Ovary (tissue), 9 donors: ENCODE results near the gene PARVA. TPM values are rescaled to one million over a fixed set of nuclear protein-coding genes. Genes with fewer than 3 reads are reported as not detected.

Experiments
- DNase-seq, 5 donors: peaks; one replicate each; pipeline ENCODE4 v3.0.0-alpha.2; 2019 to 2020
- H3K27ac ChIP-seq, 2 donors: fragments of 200-600 bp; one replicate each; pipeline versions ENCODE4 v1.5.1 to v1.8.0; 2019 to 2022
- H3K27me3 ChIP-seq: fragments of 200-600 bp; one replicate; pipeline ENCODE4 v1.8.0; 2022
- H3K36me3 ChIP-seq: fragments of 200-600 bp; sonication (generic); one replicate; pipeline ENCODE4 v1.5.1; 2019
- H3K4me1 ChIP-seq: one replicate; pipeline ENCODE4 v1.8.1; 2013; ENCODE audit warnings: mild to moderate bottlenecking, moderate library complexity; ENCODE audit not compliant: insufficient read depth
- H3K4me3 ChIP-seq: fragments of 200-600 bp; sonication (generic); one replicate; pipeline ENCODE4 v1.5.1; 2017
- H3K9me3 ChIP-seq, 2 donors: fragments of 200-600 bp in 1 of 2; sonication (generic) in 1 of 2; one replicate each; pipeline versions ENCODE4 v1.5.1 to v1.8.1; 2013 to 2019; ENCODE audit warnings: mild to moderate bottlenecking in 1 of 2, moderate library complexity in 1 of 2
- EP300 ChIP-seq: sonication (generic); formaldehyde crosslinking; IDR thresholded peaks from one replicate; pipeline ENCODE4 v1.6.1; 2017; ENCODE audit warnings: antibody characterized with exemption
- POLR2A ChIP-seq: fragments of 450-650 bp; IDR thresholded peaks from one replicate; pipeline ENCODE4 v1.6.1; 2017; ENCODE audit warnings: antibody characterized with exemption, mild to moderate bottlenecking, moderate library complexity
- WGBS, 3 donors: extraction: QIAGEN DNeasy Blood & Tissue Kit in 1 of 3; methylation state at CpG; one replicate each; pipeline versions ENCODE4 v1.1.5 to v1.1.7; 2013 to 2017; 5-methylcytosine and 5-hydroxymethylcytosine counted together
- intact Hi-C, 4 donors: fragments of 100-400 bp; cut with DNase I; formaldehyde crosslinking; loops; one replicate each; pipeline versions ENCODE4 v1.11.0 to v1.15.1; 2022 to 2023
- polyA plus RNA-seq, 2 donors: library from polyadenylated mRNA; stranded (reverse); fragments of 200-250 nt in 1 of 2; fragments of 350-450 nt in 1 of 2; fragmentation: Illumina TruSeq in 1 of 2; extraction: RNeasy Lipid Tissue Mini Kit (QIAGEN cat#74804) in 1 of 2; gene quantifications; one replicate each; pipeline ENCODE4 v1.2.3, GENCODE V29; 2013 to 2014
- total RNA-seq, 7 donors: library from RNA; depleted of rRNA in 2 of 7; stranded (reverse); fragments of >200 nt in 2 of 7; fragmentation: NEBNext Ultra II Directional in 3 of 7; extraction: Animal tissue kit (Norgen Biotek cat#: 25700) in 3 of 7; gene quantifications; one replicate each; pipeline versions ENCODE4 v1.1.0 to v1.2.4, GENCODE V29; 2016 to 2023
- TF ChIP-seq, protein P1 (sequence below), 3 donors: fragments of 450-650 bp in 2 of 3; fragments of 200-600 bp in 1 of 3; IDR thresholded peaks; one replicate each; pipeline versions ENCODE4 v1.5.1 to v1.8.0; 2016 to 2022; ENCODE audit warnings: antibody characterized with exemption in 3 of 3, mild to moderate bottlenecking in 1 of 3
- donor health status: DM: no; HTN: no; CAD: no; lungs with moderate emphysema.
- donor health status: DM: no; HTN: no; CAD: no.
- donor health status: Bipolar disorder and iron deficiency.
- donor health status: DM: yes; HTN: yes; CAD: no.
- donor health status: DM: no; HTN: no; CAD: no.
- donor health status: DM: yes; HTN: yes; CAD: no.

Gene PARVA
- total and polyA plus RNA-seq, 9 donors: 28.4 to 126 (median 89.8) TPM

DNA sequence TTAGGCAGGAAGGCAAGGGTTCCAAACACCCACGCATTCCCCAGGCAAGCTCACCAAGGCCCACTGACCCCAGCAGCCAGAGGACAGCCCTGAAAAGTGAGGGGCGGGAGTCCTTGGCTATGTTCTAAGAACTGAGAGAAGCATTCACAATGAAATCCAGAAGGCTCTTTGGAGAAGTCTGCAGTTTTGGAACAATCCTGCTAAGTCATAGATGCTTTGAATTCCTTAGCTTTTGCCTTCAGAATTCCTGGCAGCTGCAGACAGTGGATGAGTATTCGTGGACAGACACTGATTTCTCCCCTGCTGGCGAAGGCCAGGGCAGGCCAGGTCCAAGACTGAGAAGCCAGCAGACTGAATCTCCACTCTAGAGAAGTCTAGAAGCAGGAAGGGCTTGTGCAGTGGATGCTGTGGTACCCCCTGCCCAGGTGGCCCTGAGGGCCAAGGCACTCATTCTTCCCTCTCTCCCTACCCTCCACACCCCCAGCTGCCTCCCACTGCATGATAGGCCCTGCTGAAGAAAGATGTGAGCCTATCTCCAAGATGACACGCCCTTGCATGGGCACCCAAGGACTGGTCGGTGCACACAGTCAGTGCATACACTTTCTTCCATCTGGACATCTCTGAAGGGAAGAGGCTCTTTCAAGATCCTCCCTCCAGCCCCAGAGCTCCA is 163.7 kb downstream of the PARVA start:
- Histone ChIP-seq H3K36me3 (no peaks in the 10 kb centered on the region), H3K27me3 (no peaks in the 10 kb centered on the region), H3K4me1 (peaks cover 15% of the 10 kb centered on the region), H3K27ac (no peak overlapping the region), H3K4me3 (no peak overlapping the region), H3K9me3 (no peaks in the 10 kb centered on the region)
- intact Hi-C loops: no loop called here
- no peak for TF ChIP-seq EP300
- TF ChIP-seq POLR2A: no peak
- TF ChIP-seq, protein P1, sequence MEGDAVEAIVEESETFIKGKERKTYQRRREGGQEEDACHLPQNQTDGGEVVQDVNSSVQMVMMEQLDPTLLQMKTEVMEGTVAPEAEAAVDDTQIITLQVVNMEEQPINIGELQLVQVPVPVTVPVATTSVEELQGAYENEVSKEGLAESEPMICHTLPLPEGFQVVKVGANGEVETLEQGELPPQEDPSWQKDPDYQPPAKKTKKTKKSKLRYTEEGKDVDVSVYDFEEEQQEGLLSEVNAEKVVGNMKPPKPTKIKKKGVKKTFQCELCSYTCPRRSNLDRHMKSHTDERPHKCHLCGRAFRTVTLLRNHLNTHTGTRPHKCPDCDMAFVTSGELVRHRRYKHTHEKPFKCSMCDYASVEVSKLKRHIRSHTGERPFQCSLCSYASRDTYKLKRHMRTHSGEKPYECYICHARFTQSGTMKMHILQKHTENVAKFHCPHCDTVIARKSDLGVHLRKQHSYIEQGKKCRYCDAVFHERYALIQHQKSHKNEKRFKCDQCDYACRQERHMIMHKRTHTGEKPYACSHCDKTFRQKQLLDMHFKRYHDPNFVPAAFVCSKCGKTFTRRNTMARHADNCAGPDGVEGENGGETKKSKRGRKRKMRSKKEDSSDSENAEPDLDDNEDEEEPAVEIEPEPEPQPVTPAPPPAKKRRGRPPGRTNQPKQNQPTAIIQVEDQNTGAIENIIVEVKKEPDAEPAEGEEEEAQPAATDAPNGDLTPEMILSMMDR (IDR thresholded peaks at IDR 0.05): no peak
- WGBS, 3 donors: 23 to 31% (median 25%) methylated on average over 6 of the region's 6 CpGs
- peak in 3 of 5 donors; percentile 45 to 53 (median 45) for DNase-seq

DNA sequence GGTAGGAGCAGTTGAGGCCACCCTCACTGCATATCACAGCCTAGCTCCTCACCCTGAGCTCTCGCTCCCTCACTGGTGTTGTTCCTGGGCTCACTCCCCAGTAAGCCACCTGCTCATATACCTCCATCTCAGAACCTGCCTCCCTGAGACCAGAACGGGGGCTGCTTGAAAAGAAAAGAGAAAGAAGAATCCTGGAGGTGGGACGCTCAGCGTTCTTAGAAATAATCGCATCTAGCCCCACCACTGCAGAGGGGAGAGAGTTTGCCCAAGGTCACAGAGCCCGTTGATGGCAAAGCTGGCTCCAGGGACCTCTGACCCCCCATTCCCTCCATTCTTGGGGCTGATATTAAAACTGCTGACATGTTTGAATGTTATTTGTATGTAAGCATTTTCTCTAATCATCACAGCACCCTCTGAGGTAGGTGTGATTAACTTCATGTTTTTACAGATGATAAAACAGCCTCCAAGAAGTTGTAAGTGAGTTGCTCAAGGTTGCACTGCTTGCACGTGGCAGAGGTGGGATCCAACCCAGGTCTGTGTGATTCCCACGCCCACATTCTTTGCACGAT is 164.3 kb downstream of the PARVA start:
- Histone ChIP-seq H3K27me3 (no peaks in the 10 kb centered on the region), H3K36me3 (no peaks in the 10 kb centered on the region), H3K27ac (no peak overlapping the region), H3K9me3 (no peaks in the 10 kb centered on the region), H3K4me1 (peaks cover 14% of the 10 kb centered on the region), H3K4me3 (no peak overlapping the region)
- DNase-seq: no peak
- TF ChIP-seq POLR2A (no peak), EP300 (no peak)
- intact Hi-C loops: no loop called here
- WGBS, 3 donors: 57 to 61% (median 60%) methylated on average over 9 of the region's 9 CpGs

DNA sequence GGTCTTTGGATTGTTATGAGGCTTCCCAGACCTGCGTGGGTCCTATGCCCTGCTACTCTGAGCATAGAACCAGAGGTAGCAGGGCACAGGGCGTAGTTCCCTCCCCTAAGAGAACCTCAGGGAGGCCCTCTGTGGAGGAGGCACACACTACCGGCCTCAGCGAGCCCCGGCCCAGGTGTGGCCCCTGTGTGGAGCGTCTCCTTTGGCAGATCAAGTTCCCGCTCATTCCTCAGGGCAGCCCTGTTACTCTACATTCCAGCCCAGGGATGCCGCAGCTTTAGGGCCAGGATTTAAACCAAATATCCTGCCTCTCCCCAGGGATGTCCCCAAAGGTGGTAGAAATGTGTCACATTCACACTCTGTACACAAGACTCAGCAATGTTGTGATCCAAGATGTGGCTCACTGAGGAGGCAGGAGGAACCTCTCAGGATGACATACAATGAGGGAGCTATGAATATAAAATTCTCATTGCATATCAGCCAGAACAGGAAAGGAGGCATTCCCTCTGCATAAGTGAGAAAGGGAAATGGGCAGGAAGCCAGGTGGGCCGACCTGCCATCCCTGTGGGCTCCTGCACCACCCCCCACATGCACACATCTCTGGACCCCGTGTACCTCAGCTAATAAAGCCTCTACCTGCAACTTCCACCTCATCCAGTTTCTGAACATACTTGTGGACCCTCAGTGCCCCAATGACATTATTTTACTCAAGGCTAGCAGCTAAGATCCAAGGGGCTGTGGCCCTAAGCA is 165.0 kb downstream of the PARVA start:
- Histone ChIP-seq H3K4me3 (no peak overlapping the region), H3K4me1 (peaks cover 14% of the 10 kb centered on the region), H3K27ac (no peak overlapping the region), H3K27me3 (no peaks in the 10 kb centered on the region), H3K36me3 (no peaks in the 10 kb centered on the region), H3K9me3 (no peaks in the 10 kb centered on the region)
- intact Hi-C loops: no loop called here
- no peak for DNase-seq
- TF ChIP-seq, protein P1 (IDR thresholded peaks at IDR 0.05): no peak
- TF ChIP-seq EP300: no peak
- no peak for TF ChIP-seq POLR2A
- 62 to 66% (median 65%) methylated on average over 10 of the region's 10 CpGs for WGBS, 3 donors

DNA sequence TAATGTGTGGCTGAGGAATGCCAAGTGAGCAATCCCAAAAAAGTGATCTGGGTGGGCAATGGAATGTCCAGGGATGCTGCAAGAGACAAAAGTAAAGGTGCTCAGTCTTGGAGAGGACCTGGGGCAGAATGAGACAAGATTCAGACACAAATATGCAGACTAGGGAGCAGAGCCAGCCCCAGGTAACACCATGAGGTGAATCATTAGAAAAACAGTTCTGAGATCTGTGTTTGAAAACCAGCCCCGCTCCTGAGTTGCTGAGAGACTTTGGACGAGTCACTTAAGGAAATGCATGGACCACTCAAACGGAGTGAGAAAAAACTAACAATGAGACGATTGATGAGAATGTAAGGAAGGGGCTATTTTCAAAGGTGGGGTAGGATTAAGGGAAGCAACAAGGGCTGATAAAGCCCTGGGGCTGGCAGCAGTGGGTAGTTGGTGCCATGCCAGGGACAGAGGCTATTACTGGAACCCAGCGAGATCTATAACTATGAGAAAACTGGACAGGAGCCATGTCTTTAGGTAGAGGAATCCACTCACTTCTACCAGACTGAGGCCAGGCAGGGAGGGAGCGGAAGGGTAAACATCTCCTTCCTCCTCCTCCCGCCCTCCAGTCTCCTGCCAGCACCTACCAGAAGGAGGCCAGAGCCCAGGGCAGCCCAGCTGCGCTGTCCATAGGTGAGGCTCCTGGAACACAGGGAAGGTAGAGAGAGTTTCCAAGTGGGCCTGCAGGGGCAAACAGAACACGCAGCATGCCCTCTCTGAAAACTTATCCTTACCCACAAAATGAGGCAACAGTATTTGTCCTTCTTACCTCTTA is 166.4 kb downstream of the PARVA start:
- H3K9me3 ChIP-seq: no peaks in the 10 kb centered on the region
- DNase-seq: no peak
- no peak overlapping the region for H3K27ac ChIP-seq
- peaks cover 10% of the 10 kb centered on the region for H3K4me1 ChIP-seq
- no peak for TF ChIP-seq EP300
- TF ChIP-seq, protein P1 (IDR thresholded peaks at IDR 0.05): no peak
- TF ChIP-seq POLR2A: no peak
- no peaks in the 10 kb centered on the region for H3K36me3 ChIP-seq
- WGBS, 3 donors: 86 to 87% (median 87%) methylated on average over 9 of the region's 9 CpGs
- H3K4me3 ChIP-seq: no peak overlapping the region
- H3K27me3 ChIP-seq: no peaks in the 10 kb centered on the region
- intact Hi-C loops: no loop called here
